DOHH2 (cell line): ENCODE data around the gene ABTB2.

Source experiments
- EZH2phosphoT487 ChIP-seq: fragments of 200-600 bp; sonication (generic); IDR thresholded peaks from 2 replicates; pipeline ENCODE4 v1.6.1; 2017; ENCODE audit warnings: borderline replicate concordance, mild to moderate bottlenecking, antibody characterized with exemption, low read length, moderate library complexity, mixed read lengths
- TF ChIP-seq, protein P1 (sequence below): fragments of 200-600 bp; sonication (generic); IDR thresholded peaks from one replicate; pipeline ENCODE4 v1.5.1; 2014; ENCODE audit warnings: antibody characterized with exemption, mild to moderate bottlenecking, low read depth, low read length; ENCODE audit not compliant: poor library complexity, severe bottlenecking

DNA sequence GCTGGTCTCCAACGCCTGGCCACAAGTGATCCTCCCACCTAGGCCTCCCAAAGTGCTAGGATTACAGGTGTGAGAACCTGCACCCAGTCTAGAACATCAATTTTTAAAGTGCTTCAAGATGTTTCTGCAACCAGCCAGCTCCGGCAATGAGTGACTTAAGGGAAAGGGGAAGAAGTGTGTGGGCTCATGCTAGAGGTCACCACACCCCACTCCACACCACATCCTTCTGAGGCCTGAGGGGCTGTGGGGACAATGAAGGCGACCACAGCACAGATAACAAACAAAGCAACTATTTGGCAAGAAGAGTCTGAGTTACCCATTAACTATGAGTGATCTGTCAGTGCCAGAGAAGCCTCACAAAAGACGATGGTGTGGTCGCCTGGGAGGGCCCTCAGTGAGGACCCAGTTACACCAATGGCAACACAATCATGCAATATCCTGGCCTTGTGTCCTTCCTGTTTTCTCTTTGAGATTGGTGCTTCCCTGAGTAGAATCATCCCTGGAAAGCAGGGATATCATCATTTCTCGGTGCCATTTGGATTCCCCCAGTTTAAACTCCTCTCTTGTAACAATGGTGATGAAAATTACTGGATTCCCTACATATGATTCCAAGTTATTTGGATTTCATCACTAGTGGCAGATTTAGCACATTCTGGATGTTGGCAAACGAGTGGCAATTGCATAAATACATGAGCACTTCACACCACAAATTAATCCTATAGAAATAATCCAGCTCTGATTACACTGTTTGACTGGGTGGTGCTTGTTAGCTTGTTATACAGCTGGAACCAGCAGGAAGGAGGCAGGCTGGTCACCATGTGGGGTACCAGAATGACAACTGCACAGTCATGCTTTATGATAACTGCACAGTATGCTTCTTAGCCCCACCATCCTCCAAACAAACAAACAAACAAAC, 18.4 kb downstream of the ABTB2 start:
- TF ChIP-seq, protein P1, sequence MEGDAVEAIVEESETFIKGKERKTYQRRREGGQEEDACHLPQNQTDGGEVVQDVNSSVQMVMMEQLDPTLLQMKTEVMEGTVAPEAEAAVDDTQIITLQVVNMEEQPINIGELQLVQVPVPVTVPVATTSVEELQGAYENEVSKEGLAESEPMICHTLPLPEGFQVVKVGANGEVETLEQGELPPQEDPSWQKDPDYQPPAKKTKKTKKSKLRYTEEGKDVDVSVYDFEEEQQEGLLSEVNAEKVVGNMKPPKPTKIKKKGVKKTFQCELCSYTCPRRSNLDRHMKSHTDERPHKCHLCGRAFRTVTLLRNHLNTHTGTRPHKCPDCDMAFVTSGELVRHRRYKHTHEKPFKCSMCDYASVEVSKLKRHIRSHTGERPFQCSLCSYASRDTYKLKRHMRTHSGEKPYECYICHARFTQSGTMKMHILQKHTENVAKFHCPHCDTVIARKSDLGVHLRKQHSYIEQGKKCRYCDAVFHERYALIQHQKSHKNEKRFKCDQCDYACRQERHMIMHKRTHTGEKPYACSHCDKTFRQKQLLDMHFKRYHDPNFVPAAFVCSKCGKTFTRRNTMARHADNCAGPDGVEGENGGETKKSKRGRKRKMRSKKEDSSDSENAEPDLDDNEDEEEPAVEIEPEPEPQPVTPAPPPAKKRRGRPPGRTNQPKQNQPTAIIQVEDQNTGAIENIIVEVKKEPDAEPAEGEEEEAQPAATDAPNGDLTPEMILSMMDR, result no peak
- no peak for TF ChIP-seq EZH2phosphoT487
